H1 (cell line): Measurements from ENCODE around the gene ADCK2. TPM values are rescaled to one million over a fixed set of nuclear protein-coding genes. Genes with fewer than 3 reads are reported as not detected.

Source experiments
- CTCF ChIA-PET: fragments of 300-600 bp; sonication (Branson Sonifier 250); formaldehyde crosslinking; loops from one replicate; lab custom pipeline; 2021; ENCODE audit not compliant: partially characterized antibody; lab: Charles Lee
- POLR2A ChIA-PET: fragments of 300-600 bp; sonication (Branson Sonifier 250); formaldehyde crosslinking; loops from one replicate; lab custom pipeline; 2021; ENCODE audit warnings: inconsistent platforms; ENCODE audit not compliant: partially characterized antibody; lab: Charles Lee
- DNase-seq, 2 experiments: peaks; one replicate each; pipeline versions ENCODE4 v3.0.0 to v3.0.0-alpha.2; 2010 to 2022; ENCODE audit warnings: low spot score in 2 of 2, low read depth in 1 of 2, mixed read lengths in 1 of 2
- FAIRE-seq: peaks from 2 replicates; lab custom pipeline; 2011; peaks lifted over from hg19 to GRCh38; lab: Jason Lieb, UNC
- H2AFZ ChIP-seq: 2 replicates; pipeline ENCODE4 v1.8.1; 2012; ENCODE audit warnings: low read length, inconsistent platforms
- H2AK5ac ChIP-seq: 2 replicates; pipeline ENCODE4 v1.6.1; 2013; ENCODE audit warnings: low read depth, low read length
- H2BK120ac ChIP-seq: replicated peaks from 2 replicates; pipeline ENCODE3; 2013; ENCODE audit warnings: low read depth, low read length, inconsistent platforms
- H2BK12ac ChIP-seq: 2 replicates; pipeline ENCODE4 v1.6.1; 2013; ENCODE audit warnings: low read depth, low read length
- H2BK15ac ChIP-seq: 2 replicates; pipeline ENCODE4 v1.6.1; 2013; ENCODE audit warnings: low read length
- H2BK20ac ChIP-seq: 2 replicates; pipeline ENCODE4 v1.6.1; 2013; ENCODE audit warnings: low read length
- H2BK5ac ChIP-seq: 2 replicates; pipeline ENCODE4 v1.6.1; 2013; ENCODE audit warnings: low read depth, low read length
- H3K14ac ChIP-seq: 2 replicates; pipeline ENCODE4 v1.6.1; 2013; ENCODE audit warnings: inconsistent platforms; ENCODE audit not compliant: insufficient read length
- H3K18ac ChIP-seq: 2 replicates; pipeline ENCODE4 v1.6.1; 2013; ENCODE audit warnings: low read length; ENCODE audit errors: extremely low read depth
- H3K23ac ChIP-seq: 2 replicates; pipeline ENCODE4 v1.6.1; 2013; ENCODE audit warnings: inconsistent platforms; ENCODE audit not compliant: insufficient read length
- H3K23me2 ChIP-seq: 2 replicates; pipeline ENCODE4 v1.6.1; 2013; ENCODE audit warnings: low read depth, low read length
- H3K27ac ChIP-seq: 2 replicates; pipeline ENCODE4 v1.6.1; 2011; ENCODE audit warnings: low read depth, low read length, inconsistent platforms
- H3K27me3 ChIP-seq, 4 experiments: replicated peaks in 1 of 4; 1 replicate in 1 of 4; 2 replicates in 3 of 4; pipeline versions ENCODE4 v1.6.1 to v1.8.1; 2011 to 2013; ENCODE audit warnings: low read length in 3 of 4, mild to moderate bottlenecking in 3 of 4, inconsistent platforms in 2 of 4, mixed read lengths in 2 of 4, moderate library complexity in 1 of 4; ENCODE audit not compliant: control insufficient read depth in 3 of 4, insufficient read depth in 3 of 4; ENCODE audit errors: extremely low read depth in 1 of 4
- H3K36me3 ChIP-seq, 4 experiments: 2 replicates each; pipeline versions ENCODE4 v1.6.1 to v1.8.1; 2011 to 2013; ENCODE audit warnings: mild to moderate bottlenecking in 4 of 4, low read length in 3 of 4, moderate library complexity in 2 of 4, control low read depth in 1 of 4, inconsistent platforms in 1 of 4; ENCODE audit not compliant: insufficient read depth in 4 of 4, control insufficient read depth in 2 of 4
- H3K4ac ChIP-seq: replicated peaks from 2 replicates; pipeline ENCODE3; 2013; ENCODE audit warnings: low read length, low read depth, mixed read lengths, inconsistent platforms; ENCODE audit not compliant: insufficient read length
- H3K4me1 ChIP-seq, 4 experiments: replicated peaks in 1 of 4; 1 replicate in 1 of 4; 2 replicates in 3 of 4; pipeline versions ENCODE4 v1.6.1 to v1.8.1; 2011 to 2013; ENCODE audit warnings: low read length in 3 of 4, inconsistent platforms in 2 of 4, mixed read lengths in 1 of 4; ENCODE audit not compliant: insufficient read depth in 4 of 4, control insufficient read depth in 3 of 4
- H3K4me2 ChIP-seq, 2 experiments: 2 replicates each; pipeline versions ENCODE4 v1.6.1 to v1.8.1; 2011 to 2013; ENCODE audit warnings: low read depth in 2 of 2, low read length in 2 of 2, control low read depth in 1 of 2, inconsistent platforms in 1 of 2, mild to moderate bottlenecking in 1 of 2; ENCODE audit not compliant: insufficient read depth in 1 of 2
- H3K4me3 ChIP-seq, 4 experiments: fragments of 200-600, 300-600 bp in 1 of 4; sonication (generic), shearing (Covaris generic), sonication (Bioruptor Twin) in 1 of 4; 2 replicates each; pipeline versions ENCODE4 v1.5.1 to v1.8.1; 2011 to 2016; ENCODE audit warnings: low read length in 4 of 4, low read depth in 3 of 4, control low read depth in 2 of 4, inconsistent platforms in 2 of 4, mild to moderate bottlenecking in 2 of 4, mixed read lengths in 1 of 4, moderate library complexity in 1 of 4; ENCODE audit not compliant: insufficient read depth in 2 of 4; ENCODE audit errors: extremely low read depth in 1 of 4
- H3K56ac ChIP-seq: replicated peaks from 2 replicates; pipeline ENCODE3; 2013; ENCODE audit warnings: low read depth, mild to moderate bottlenecking, mixed read lengths, low read length, inconsistent platforms; ENCODE audit not compliant: insufficient read length
- H3K79me1 ChIP-seq: 2 replicates; pipeline ENCODE4 v1.6.1; 2013; ENCODE audit warnings: low read depth, low read length, control low read depth
- H3K79me2 ChIP-seq, 2 experiments: 2 replicates each; pipeline versions ENCODE4 v1.6.1 to v1.8.1; 2012 to 2013; ENCODE audit warnings: low read length in 2 of 2, mild to moderate bottlenecking in 2 of 2, inconsistent platforms in 1 of 2; ENCODE audit not compliant: insufficient read depth in 2 of 2, control insufficient read depth in 1 of 2
- H3K9ac ChIP-seq, 4 experiments: replicated peaks in 1 of 4; 1 replicate in 1 of 4; 2 replicates in 3 of 4; pipeline versions ENCODE4 v1.6.1 to v1.8.1; 2011 to 2013; ENCODE audit warnings: low read depth in 3 of 4, low read length in 3 of 4, control low read depth in 2 of 4, mild to moderate bottlenecking in 2 of 4, moderate library complexity in 2 of 4, inconsistent platforms in 1 of 4; ENCODE audit errors: extremely low read depth in 1 of 4
- H3K9me3 ChIP-seq, 2 experiments: 2 replicates each; pipeline versions ENCODE4 v1.6.1 to v1.8.1; 2012 to 2013; ENCODE audit warnings: mild to moderate bottlenecking in 2 of 2, moderate library complexity in 2 of 2, control low read depth in 1 of 2, inconsistent platforms in 1 of 2, low read depth in 1 of 2, low read length in 1 of 2, mixed read lengths in 1 of 2; ENCODE audit not compliant: insufficient read depth in 2 of 2
- H4K20me1 ChIP-seq, 2 experiments: replicated peaks in 1 of 2; 2 replicates each; pipeline versions ENCODE3 to v1.8.1; 2011 to 2013; ENCODE audit warnings: inconsistent platforms in 2 of 2, low read length in 2 of 2, mild to moderate bottlenecking in 1 of 2; ENCODE audit not compliant: insufficient read depth in 2 of 2, control insufficient read depth in 1 of 2
- H4K5ac ChIP-seq: 2 replicates; pipeline ENCODE4 v1.6.1; 2013; ENCODE audit warnings: low read length, low read depth, mixed read lengths, inconsistent platforms; ENCODE audit not compliant: insufficient read length
- H4K8ac ChIP-seq: 2 replicates; pipeline ENCODE4 v1.8.0; 2013; ENCODE audit warnings: mild to moderate bottlenecking, moderate library complexity, low read length, inconsistent platforms; ENCODE audit not compliant: insufficient read depth; ENCODE audit errors: extremely low read depth
- H4K91ac ChIP-seq: replicated peaks from 2 replicates; pipeline ENCODE3; 2013; ENCODE audit warnings: low read length, mixed read lengths, inconsistent platforms; ENCODE audit not compliant: insufficient read length
- CTCF ChIP-seq, 3 experiments: IDR thresholded peaks; 1 replicate in 2 of 3; 2 replicates in 1 of 3; pipeline versions ENCODE4 v1.5.1 to v1.6.1; 2011; ENCODE audit warnings: low read length in 3 of 3, mild to moderate bottlenecking in 3 of 3, inconsistent platforms in 2 of 3, low read depth in 1 of 3, moderate library complexity in 1 of 3; ENCODE audit not compliant: insufficient read depth in 1 of 3; ENCODE audit errors: control extremely low read depth in 1 of 3
- EP300 ChIP-seq, 2 experiments: IDR thresholded peaks; 1 replicate in 1 of 2; 2 replicates in 1 of 2; pipeline ENCODE4 v1.6.1; 2011 to 2012; ENCODE audit warnings: low read depth in 2 of 2, low read length in 2 of 2, mild to moderate bottlenecking in 2 of 2, borderline replicate concordance in 1 of 2, inconsistent platforms in 1 of 2, moderate library complexity in 1 of 2
- EZH2 ChIP-seq: fragments of 200-600 bp; sonication (generic); IDR thresholded peaks from 2 replicates; pipeline ENCODE4 v1.7.1; 2012; ENCODE audit warnings: low read depth, mild to moderate bottlenecking, moderate library complexity, low read length, inconsistent platforms; ENCODE audit not compliant: severe bottlenecking
- MAX ChIP-seq: IDR thresholded peaks from 2 replicates; pipeline ENCODE4 v1.6.1; 2012; ENCODE audit warnings: inconsistent platforms
- RAD21 ChIP-seq, 2 experiments: IDR thresholded peaks in 1 of 2; conservative IDR thresholded peaks in 1 of 2; 2 replicates each; pipeline ENCODE4 v1.6.1; 2011; ENCODE audit warnings: low read depth in 2 of 2, low read length in 2 of 2, improper control_type of control experiment in 1 of 2, inconsistent platforms in 1 of 2, mild to moderate bottlenecking in 1 of 2, moderate library complexity in 1 of 2
- TAF7 ChIP-seq: optimal IDR thresholded peaks from 2 replicates; pipeline ENCODE3; 2011; ENCODE audit warnings: low read depth, mild to moderate bottlenecking, inconsistent platforms, low read length, moderate library complexity, borderline replicate concordance
- TBP ChIP-seq: IDR thresholded peaks from 2 replicates; pipeline ENCODE4 v1.6.1; 2011; ENCODE audit warnings: low read depth, low read length, improper control_type of control experiment
- WGBS, 2 experiments: shearing (Covaris generic) in 1 of 2; methylation state at CpG; one replicate each; pipeline versions ENCODE4 v1.1.6 to v1.1.7; 2013 to 2015; ENCODE audit warnings: low lambda C conversion rate in 2 of 2, mixed read lengths in 2 of 2, inconsistent platforms in 1 of 2, low coverage in 1 of 2, missing lambda C conversion rate in 1 of 2; ENCODE audit not compliant: insufficient replicate concordance in 2 of 2, insufficient coverage in 1 of 2, insufficient read length in 1 of 2; ENCODE audit errors: extremely low coverage in 1 of 2, missing lambda C conversion rate in 1 of 2; 5-methylcytosine and 5-hydroxymethylcytosine counted together
- polyA plus RNA-seq, 7 experiments: library from polyadenylated mRNA; depleted of rRNA in 3 of 7; stranded (reverse) in 5 of 7; unstranded in 2 of 7; fragments of >200 nt in 5 of 7; fragments of 200-250 nt in 2 of 7; gene quantifications; 1 replicate in 5 of 7; 2 replicates in 1 of 7; 4 replicates in 1 of 7; pipeline versions ENCODE4 v1.2.1 to v1.2.3, GENCODE V29; 2011 to 2013; ENCODE audit warnings: missing spikeins in 2 of 7, mixed read lengths in 2 of 7
- total RNA-seq: library from RNA; stranded (reverse); fragmentation: NEBNext Ultra II Directional; extraction: Animal tissue kit (Norgen Biotek cat#: 25700); gene quantifications from 2 replicates; pipeline ENCODE4 v1.2.1, GENCODE V29; 2021

Gene ADCK2
- total and polyA plus RNA-seq, 2 of the 8 experiments (the other 6 are each of a cell fraction or from before 2014, with no cell fraction given): 6.9 to 11.7 TPM

GRCh38 chr7:140646931-140647647 lies 25.7 kb upstream of the ADCK2 start:
- no peak overlapping the region for H2AK5ac ChIP-seq
- H2BK20ac ChIP-seq: peak overlapping the region; percentile 61; the same call in 1 of the 2 replicates
- FAIRE-seq (no peak), DNase-seq (peak in 1 of 2 experiments; percentile 78)
- H4K20me1 ChIP-seq: no peaks in the 10 kb centered on the region
- H3K4me2 ChIP-seq: no peak overlapping the region
- no peak overlapping the region for H3K14ac ChIP-seq
- no peak overlapping the region; the same call in 1 of the 2 replicates for H2BK5ac ChIP-seq
- no peak overlapping the region for H3K4me3 ChIP-seq
- H2AFZ ChIP-seq: 0 out of 2 replicates have a peak overlapping the region, but pooled peaks have one; percentile 51
- no peak overlapping the region for H3K56ac ChIP-seq
- no peak overlapping the region for H3K9ac ChIP-seq
- CTCF ChIA-PET: interaction anchor here (0.6 to 19.9 kb wide), 30 partner anchors 9 to 1408 kb away, joined by 3 to 322 read pairs (median 4); no protein-coding TSS in a partner anchor
- POLR2A ChIA-PET: interaction anchor here (1.0 kb wide), 1 partner anchor 17 kb away, joined by 3 read pairs; no protein-coding TSS in a partner anchor
- no peaks in the 10 kb centered on the region for H3K36me3 ChIP-seq
- H3K79me2 ChIP-seq: no peaks in the 10 kb centered on the region
- peaks cover 0 to 6% (median 5%) of the 10 kb centered on the region in 4 experiments; a peak in 4 of 7 replicates for H3K4me1 ChIP-seq
- no peak overlapping the region for H2BK120ac ChIP-seq
- H3K23me2 ChIP-seq: no peaks in the 10 kb centered on the region
- no peak overlapping the region for H3K23ac ChIP-seq
- no peaks in the 10 kb centered on the region for H3K79me1 ChIP-seq
- no peak overlapping the region for H3K27ac ChIP-seq
- H3K4ac ChIP-seq: no peak overlapping the region
- H3K9me3 ChIP-seq: no peaks in the 10 kb centered on the region
- no peak overlapping the region for H3K18ac ChIP-seq
- H2BK15ac ChIP-seq: peak overlapping the region; percentile 88; the same call in 1 of the 2 replicates
- peak overlapping the region; percentile 48 for H4K91ac ChIP-seq
- peak overlapping the region; percentile 68; the same call in 1 of the 2 replicates for H2BK12ac ChIP-seq
- peaks cover 0 to 4% (median under 1%) of the 10 kb centered on the region in 4 experiments; a peak in 2 of 7 replicates for H3K27me3 ChIP-seq
- H4K5ac ChIP-seq: no peak overlapping the region
- no peak overlapping the region for H4K8ac ChIP-seq
- 43% methylated on average over 8 of the region's 8 CpGs; no CpG with 5 or more reads in 1 of the 2 experiments for WGBS, 2 experiments
- peak; percentile 43 to 63 for TF ChIP-seq RAD21 (IDR thresholded peaks at IDR 0.05 in 1 of 2, conservative IDR thresholded peaks at IDR 0.05 in 1 of 2; ENCODE audit: low read depth in 2 of 2, low read length in 2 of 2)
- TF ChIP-seq EP300 (IDR thresholded peaks at IDR 0.05; ENCODE audit: borderline replicate concordance in 1 of 2, low read depth in 2 of 2, low read length in 2 of 2): no peak
- TF ChIP-seq MAX: peak; percentile 32; the same call in 1 of the 2 replicates
- TF ChIP-seq CTCF (IDR thresholded peaks at IDR 0.05; ENCODE audit: control extremely low read depth in 1 of 3, insufficient read depth in 1 of 3, low read depth in 1 of 3, low read length in 3 of 3): peak; percentile 77 to 95 (median 94)
- no peak for TF ChIP-seq TAF7
- 0 out of 2 replicates have a peak, but pooled peaks have one; percentile 39 for TF ChIP-seq TBP
- TF ChIP-seq EZH2: no peak
